ENCODE measurements around the gene EXOC6. TPM values are rescaled to one million over a fixed set of nuclear protein-coding genes. Genes with fewer than 3 reads are reported as not detected.
A peak's percentile ranks its signal among the peaks of the same experiment; 100 is the strongest.

The EXOC6 gene
- polyA plus RNA-seq, 10 donors: 27.5 to 43.7 (median 33.2) TPM

- DNase-seq: no peak
These were observed 174.8 kb downstream of the EXOC6 start for GRCh38 chr10:93023013-93023650.

GRCh38 chr10:93026072-93026471 lies 177.8 kb downstream of the EXOC6 start:
- no peak for DNase-seq

GRCh38 chr10:93027508-93027907 lies 179.2 kb downstream of the EXOC6 start:
- DNase-seq: no peak

GRCh38 chr10:93028883-93029282 lies 180.6 kb downstream of the EXOC6 start:
- peak in 1 of 3 donors; percentile 7 for DNase-seq

- peak in 1 of 3 donors; percentile 51 for DNase-seq
These were observed 182.1 kb downstream of the EXOC6 start for GRCh38 chr10:93030409-93030808.

- DNase-seq: no peak
These were observed 183.9 kb downstream of the EXOC6 start for GRCh38 chr10:93032105-93032808.

- no peak for DNase-seq
These were observed 184.5 kb downstream of the EXOC6 start for GRCh38 chr10:93032809-93033137.

- DNase-seq: peak; percentile 5 to 23 (median 15)
These were observed 186.1 kb downstream of the EXOC6 start for GRCh38 chr10:93034426-93034825.

- DNase-seq: no peak
These were observed 190.8 kb downstream of the EXOC6 start for GRCh38 chr10:93039110-93039509.

GRCh38 chr10:93039721-93040120 lies 191.4 kb downstream of the EXOC6 start:
- DNase-seq: no peak

GRCh38 chr10:93054486-93054885 lies 206.2 kb downstream of the EXOC6 start:
- no peak for DNase-seq

GRCh38 chr10:93058139-93058538 lies 209.8 kb downstream of the EXOC6 start:
- no peak for DNase-seq

GRCh38 chr10:93059975-93060886 lies 211.9 kb downstream of the EXOC6 start, which contains the start of gene CYP26C1:
Gene CYP26C1, plus strand, starts transcription at chr10:93060798. Its CDS starts 466 bp downstream, at chr10:93061264.
- peak in 1 of 3 donors; percentile 19 for DNase-seq

- DNase-seq: peak in 1 of 3 donors; percentile 22
These were observed 212.7 kb downstream of the EXOC6 start for GRCh38 chr10:93060887-93061593.

- peak in 1 of 3 donors; percentile 45 for DNase-seq
These were observed 213.5 kb downstream of the EXOC6 start for GRCh38 chr10:93061594-93062513.

- peak in 1 of 3 donors; percentile 67 for DNase-seq
These were observed 214.3 kb downstream of the EXOC6 start for GRCh38 chr10:93062514-93063143.

- DNase-seq: peak in 1 of 3 donors; percentile 21
These were observed 215.0 kb downstream of the EXOC6 start for GRCh38 chr10:93063144-93063976.

- DNase-seq: no peak
These were observed 215.8 kb downstream of the EXOC6 start for GRCh38 chr10:93063977-93064660.

Measured in muscle of back (tissue), 11 donors.